ENCODE data around the gene FARSB.

FARSB gene

GRCh38 chr2:222525811-222526210 lies 130.1 kb downstream of the FARSB start:
- TF ChIP-seq RAD21 (IDR thresholded peaks at IDR 0.05; ENCODE audit: low read depth) (no peak), CEBPB (IDR thresholded peaks at IDR 0.05) (no peak), EGR1 (IDR thresholded peaks at IDR 0.05) (no peak), NFIC (IDR thresholded peaks at IDR 0.05) (no peak), MAX (IDR thresholded peaks at IDR 0.05) (no peak), YY1 (IDR thresholded peaks at IDR 0.05; ENCODE audit: low read depth) (no peak), FOXM1 (IDR thresholded peaks at IDR 0.05; ENCODE audit: borderline replicate concordance, low read depth) (no peak), EP300 (IDR thresholded peaks at IDR 0.05; ENCODE audit: borderline replicate concordance) (no peak), ZBTB7A (IDR thresholded peaks at IDR 0.05; ENCODE audit: low read depth) (no peak)

GRCh38 chr2:222523783-222524544 lies 131.9 kb downstream of the FARSB start:
- TF ChIP-seq USF1 (IDR thresholded peaks at IDR 0.05) (no peak), TEAD4 (IDR thresholded peaks at IDR 0.05) (no peak)

GRCh38 chr2:222522082-222522481 lies 133.8 kb downstream of the FARSB start:
- TF ChIP-seq USF1 (IDR thresholded peaks at IDR 0.05) (no peak), CREB1 (IDR thresholded peaks at IDR 0.05; ENCODE audit: low read depth) (no peak), REST (IDR thresholded peaks at IDR 0.05; ENCODE audit: low read depth) (no peak), FOXM1 (IDR thresholded peaks at IDR 0.05; ENCODE audit: borderline replicate concordance, low read depth) (no peak), RAD21 (IDR thresholded peaks at IDR 0.05; ENCODE audit: low read depth) (no peak), TEAD4 (IDR thresholded peaks at IDR 0.05) (no peak), MAX (IDR thresholded peaks at IDR 0.05) (no peak), EP300 (IDR thresholded peaks at IDR 0.05; ENCODE audit: borderline replicate concordance) (no peak), CEBPB (IDR thresholded peaks at IDR 0.05) (no peak), TCF12 (IDR thresholded peaks at IDR 0.05; ENCODE audit: low read depth) (no peak), NFIC (IDR thresholded peaks at IDR 0.05) (no peak), YY1 (IDR thresholded peaks at IDR 0.05; ENCODE audit: low read depth) (no peak), EGR1 (IDR thresholded peaks at IDR 0.05) (no peak), TAF1 (IDR thresholded peaks at IDR 0.05; ENCODE audit: low read depth) (no peak), ZBTB7A (IDR thresholded peaks at IDR 0.05; ENCODE audit: low read depth) (no peak)

GRCh38 chr2:222521099-222521498 lies 134.8 kb downstream of the FARSB start:
- TF ChIP-seq RAD21 (IDR thresholded peaks at IDR 0.05; ENCODE audit: low read depth) (no peak), YY1 (IDR thresholded peaks at IDR 0.05; ENCODE audit: low read depth) (no peak), CEBPB (IDR thresholded peaks at IDR 0.05) (no peak), USF1 (IDR thresholded peaks at IDR 0.05) (no peak), EGR1 (IDR thresholded peaks at IDR 0.05) (no peak)

Measured in Ishikawa (cell line).